Germinal center (tissue), 1 donor: ENCODE results near the gene UBE2E1.

ENCODE experiments used
- DNase-seq: peaks from one replicate; pipeline ENCODE4 v3.0.0; 2012; ENCODE audit warnings: mixed read lengths, low spot score

UBE2E1 gene

GRCh38 chr3:23795096-23795495 is 10.7 kb upstream of the UBE2E1 start:
- no peak for DNase-seq

GRCh38 chr3:23796518-23796917 is 9.2 kb upstream of the UBE2E1 start:
- no peak for DNase-seq

GRCh38 chr3:23797491-23797890 is 8.3 kb upstream of the UBE2E1 start:
- no peak for DNase-seq

- no peak for DNase-seq
These were observed 7.3 kb upstream of the UBE2E1 start for GRCh38 chr3:23798456-23798855.

GRCh38 chr3:23798876-23799275 is 6.9 kb upstream of the UBE2E1 start:
- no peak for DNase-seq

GRCh38 chr3:23800731-23801130 is 5.0 kb upstream of the UBE2E1 start:
- DNase-seq = no peak

- no peak for DNase-seq
These were observed 1.1 kb upstream of the UBE2E1 start for GRCh38 chr3:23804441-23805209.

- no peak for DNase-seq
These were observed 534 bp upstream of the UBE2E1 start for GRCh38 chr3:23805210-23805632.

- DNase-seq = peak; percentile 41
These were observed 1.0 kb downstream of the UBE2E1 start for GRCh38 chr3:23806534-23807423.

- no peak for DNase-seq
These were observed 1.8 kb downstream of the UBE2E1 start for GRCh38 chr3:23807424-23808015.

- DNase-seq = no peak
These were observed 2.8 kb downstream of the UBE2E1 start for GRCh38 chr3:23808525-23808924.

GRCh38 chr3:23809294-23809693 is 3.5 kb downstream of the UBE2E1 start:
- DNase-seq = no peak

- DNase-seq = peak; percentile 29
These were observed 4.1 kb downstream of the UBE2E1 start for GRCh38 chr3:23809840-23810342.

GRCh38 chr3:23810343-23811184 is 4.8 kb downstream of the UBE2E1 start:
- peak; percentile 52 for DNase-seq

- DNase-seq = no peak
These were observed 5.4 kb downstream of the UBE2E1 start for GRCh38 chr3:23811185-23811527.

GRCh38 chr3:23811919-23812318 is 6.2 kb downstream of the UBE2E1 start:
- no peak for DNase-seq

- DNase-seq = no peak
These were observed 10.1 kb downstream of the UBE2E1 start for GRCh38 chr3:23815879-23816278.

- DNase-seq = no peak
These were observed 11.0 kb downstream of the UBE2E1 start for GRCh38 chr3:23816721-23817120.

GRCh38 chr3:23817508-23818223 is 11.9 kb downstream of the UBE2E1 start:
- DNase-seq = no peak

- no peak for DNase-seq
These were observed 14.0 kb downstream of the UBE2E1 start for GRCh38 chr3:23819599-23820360.
